Testis (tissue), 2 donors: ENCODE measurements around the gene KIAA1143.

ENCODE experiments used
- POLR2A ChIP-seq: fragments of 450-650 bp; IDR thresholded peaks from one replicate; pipeline ENCODE4 v1.6.1; 2017; ENCODE audit warnings: antibody characterized with exemption, mild to moderate bottlenecking, moderate library complexity
- TF ChIP-seq, protein P1 (sequence below), 3 experiments: fragments of 450-650 bp in 2 of 3; fragments of 200-600 bp in 1 of 3; sonication (generic) in 1 of 3; IDR thresholded peaks; one replicate each; pipeline ENCODE4 v1.5.1; 2016 to 2019; ENCODE audit warnings: antibody characterized with exemption in 3 of 3, mild to moderate bottlenecking in 2 of 3, moderate library complexity in 1 of 3

- TF ChIP-seq, protein P1, sequence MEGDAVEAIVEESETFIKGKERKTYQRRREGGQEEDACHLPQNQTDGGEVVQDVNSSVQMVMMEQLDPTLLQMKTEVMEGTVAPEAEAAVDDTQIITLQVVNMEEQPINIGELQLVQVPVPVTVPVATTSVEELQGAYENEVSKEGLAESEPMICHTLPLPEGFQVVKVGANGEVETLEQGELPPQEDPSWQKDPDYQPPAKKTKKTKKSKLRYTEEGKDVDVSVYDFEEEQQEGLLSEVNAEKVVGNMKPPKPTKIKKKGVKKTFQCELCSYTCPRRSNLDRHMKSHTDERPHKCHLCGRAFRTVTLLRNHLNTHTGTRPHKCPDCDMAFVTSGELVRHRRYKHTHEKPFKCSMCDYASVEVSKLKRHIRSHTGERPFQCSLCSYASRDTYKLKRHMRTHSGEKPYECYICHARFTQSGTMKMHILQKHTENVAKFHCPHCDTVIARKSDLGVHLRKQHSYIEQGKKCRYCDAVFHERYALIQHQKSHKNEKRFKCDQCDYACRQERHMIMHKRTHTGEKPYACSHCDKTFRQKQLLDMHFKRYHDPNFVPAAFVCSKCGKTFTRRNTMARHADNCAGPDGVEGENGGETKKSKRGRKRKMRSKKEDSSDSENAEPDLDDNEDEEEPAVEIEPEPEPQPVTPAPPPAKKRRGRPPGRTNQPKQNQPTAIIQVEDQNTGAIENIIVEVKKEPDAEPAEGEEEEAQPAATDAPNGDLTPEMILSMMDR (IDR thresholded peaks at IDR 0.05) = no peak
- no peak for TF ChIP-seq POLR2A
These were observed 39.4 kb downstream of the KIAA1143 start for GRCh38 chr3:44722103-44722401.
